Measurements from ENCODE around the gene RASAL3. TPM values are rescaled to one million over a fixed set of nuclear protein-coding genes. Genes with fewer than 3 reads are reported as not detected.

RASAL3 gene
- total and polyA plus RNA-seq, 2 of the 4 experiments (the other 2 are of a cell fraction), result 0.07 TPM; not detected in 1

DNA sequence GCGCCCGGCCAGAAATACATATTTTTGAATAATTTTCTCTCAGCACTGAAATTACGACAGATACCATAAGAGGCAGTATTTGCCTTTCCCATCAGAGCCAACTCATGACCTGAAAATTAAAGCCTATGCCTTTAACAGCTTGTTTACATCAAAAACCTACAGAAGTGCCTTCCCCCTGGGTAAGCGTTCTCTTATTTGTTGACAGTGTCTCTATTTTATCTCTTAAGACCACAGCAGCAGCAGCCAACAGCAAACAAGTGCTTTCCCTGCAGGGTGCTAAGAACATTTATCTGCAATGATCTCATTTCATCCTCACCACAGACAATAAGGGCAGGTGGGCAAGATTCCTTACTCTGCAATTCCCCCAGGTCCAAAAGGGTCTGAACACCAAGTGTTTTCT is 51.5 kb downstream of the RASAL3 start:
- Histone ChIP-seq H4K91ac (ENCODE audit: insufficient read depth, low read depth, low read length) (no peak overlapping the region), H3K23ac (ENCODE audit: low read depth, low read length) (no peak overlapping the region), H3K9ac (ENCODE audit: low read depth, low read length) (no peak overlapping the region), H4K20me1 (ENCODE audit: insufficient read depth, low read length) (peaks cover 87% of the 10 kb centered on the region), H4K8ac (ENCODE audit: low read depth in 2 of 2, low read length in 2 of 2) (no peak overlapping the region), H3K9me3 (ENCODE audit: control insufficient read depth, insufficient read depth, low read length) (no peaks in the 10 kb centered on the region), H3K9me1 (ENCODE audit: insufficient read depth, low read length) (peaks cover 20% of the 10 kb centered on the region), H3K56ac (ENCODE audit: extremely low read depth, insufficient read depth, low read length) (no peak overlapping the region), H3K4me1 (ENCODE audit: control insufficient read depth, insufficient read depth, low read length) (peaks cover 11% of the 10 kb centered on the region), H3K36me3 (ENCODE audit: control insufficient read depth, insufficient read depth, low read length) (peaks cover 22% of the 10 kb centered on the region), H3K27ac (ENCODE audit: insufficient read depth, low read length) (no peak overlapping the region), H4K5ac (ENCODE audit: low read depth, low read length) (no peak overlapping the region), H3K4me2 (ENCODE audit: low read depth, low read length) (no peak overlapping the region), H2BK5ac (ENCODE audit: low read depth, low read length, poor library complexity, severe bottlenecking) (no peak overlapping the region), H2AFZ (replicated peaks; ENCODE audit: low read length, poor library complexity) (no peak overlapping the region), H2BK120ac (ENCODE audit: low read depth, low read length) (no peak overlapping the region), H3K4me3 (ENCODE audit: insufficient read depth, low read depth, low read length) (no peak overlapping the region), H2AK9ac (replicated peaks; ENCODE audit: low read depth, low read length, poor library complexity) (no peak overlapping the region), H3K27me3 (ENCODE audit: control insufficient read depth, insufficient read depth, low read length) (no peaks in the 10 kb centered on the region), H3K4ac (ENCODE audit: low read depth, low read length) (no peak overlapping the region), H2AK5ac (ENCODE audit: low read depth, low read length) (no peak overlapping the region), H2BK15ac (ENCODE audit: low read depth, low read length) (no peak overlapping the region), H3K18ac (ENCODE audit: low read depth, low read length) (no peak overlapping the region), H3K14ac (replicated peaks; ENCODE audit: low read depth, low read length) (no peak overlapping the region; the same call in 1 of the 2 replicates), H3K79me1 (ENCODE audit: low read depth in 1 of 2, low read length in 2 of 2) (peaks cover 15 to 77% of the 10 kb centered on the region in 2 experiments), H2BK20ac (ENCODE audit: low read depth, low read length) (no peak overlapping the region)
- dilution Hi-C loops (cut with HindIII; ENCODE audit: low sequenced_read_pairs, unreplicated experiment), result no loop called here
- intact Hi-C loops (cut with micrococcal nuclease), result loop anchor here (10.0 kb wide), 1 partner anchor 238 kb away; no protein-coding TSS in a partner anchor
- WGBS, 2 experiments (ENCODE audit: extremely low coverage in 2 of 2, insufficient read length in 1 of 2), result 60% methylated on average over 1 of the region's 4 CpGs; no CpG with 5 or more reads in 1 of the 2 experiments
- DNase-seq (no peak), ATAC-seq (ENCODE audit: low read depth) (no peak; the same call in 1 of the 2 replicates)
- no peak for TF ChIP-seq RFX5 (IDR thresholded peaks at IDR 0.05; ENCODE audit: low read depth, low read length)
- no peak for TF ChIP-seq RCOR1 (IDR thresholded peaks at IDR 0.05; ENCODE audit: insufficient replicate concordance, low read length)
- TF ChIP-seq MAZ (IDR thresholded peaks at IDR 0.05; ENCODE audit: borderline replicate concordance, low read depth, low read length), result no peak
- TF ChIP-seq CHD1 (IDR thresholded peaks at IDR 0.05; ENCODE audit: low read depth, low read length), result no peak
- 0 out of 2 replicates have a peak, but pooled peaks have one; percentile 8 for TF ChIP-seq CTCF (conservative IDR thresholded peaks at IDR 0.05; ENCODE audit: low read depth, low read length)
- TF ChIP-seq SMC3 (IDR thresholded peaks at IDR 0.05; ENCODE audit: low read depth, low read length), result no peak
- TF ChIP-seq ELK1 (IDR thresholded peaks at IDR 0.05; ENCODE audit: borderline replicate concordance, low read depth, low read length), result no peak
- TF ChIP-seq BHLHE40 (IDR thresholded peaks at IDR 0.05; ENCODE audit: low read depth, low read length), result no peak
- TF ChIP-seq FOS (IDR thresholded peaks at IDR 0.05; ENCODE audit: low read depth, low read length), result no peak
- no peak for TF ChIP-seq MAFK (IDR thresholded peaks at IDR 0.05; ENCODE audit: low read depth, low read length)
- peak; percentile 2; the same call in 1 of the 2 replicates for TF ChIP-seq RAD21 (IDR thresholded peaks at IDR 0.05; ENCODE audit: low read length)
- no peak for TF ChIP-seq USF2 (IDR thresholded peaks at IDR 0.05; ENCODE audit: low read depth, low read length)
- no peak for TF ChIP-seq NFE2L2 (IDR thresholded peaks at IDR 0.05; ENCODE audit: low read depth, low read length)
- no peak for TF ChIP-seq CEBPB (IDR thresholded peaks at IDR 0.05; ENCODE audit: low read depth, low read length)
- TF ChIP-seq POLR2A (IDR thresholded peaks at IDR 0.05; ENCODE audit: low read depth, low read length), result no peak
- no peak for TF ChIP-seq MXI1 (IDR thresholded peaks at IDR 0.05; ENCODE audit: borderline replicate concordance, low read depth, low read length)
- no TSS peak for BruUV-seq (replicated peaks)
- in situ Hi-C loops (cut with MboI; ENCODE audit: low sequenced_read_pairs), result loop anchor here (25.0 kb wide), 1 partner anchor 774 kb away; the partner anchor contains the start of genes AP1M1 and FAM32A
- ChIA-PET POLR2A (ENCODE audit: unreplicated experiment) (no interaction called here), CTCF (no interaction called here)
